Right renal pelvis (tissue), 4 donors: ENCODE results near the gene TMEM179. TPM values are rescaled to one million over a fixed set of nuclear protein-coding genes. Genes with fewer than 3 reads are reported as not detected.
"Not testable (repeated sequence)": the region's sequence is repeated elsewhere in the genome, so short reads cannot be mapped to it uniquely, and the experiment has no call there.

Source experiments
- DNase-seq, 4 donors: peaks; one replicate each; pipeline ENCODE4 v3.0.0-alpha.2; 2013; ENCODE audit warnings: low read depth in 4 of 4, low spot score in 3 of 4, missing footprints in 1 of 4
- polyA plus RNA-seq, 4 donors: library from polyadenylated mRNA; unstranded; fragments of 120-200 nt; gene quantifications; one replicate each; pipeline ENCODE4 v1.2.1, GENCODE V29; 2013; ENCODE audit not compliant: insufficient read length in 4 of 4

TMEM179 gene
- polyA plus RNA-seq, 4 donors, result 0.87 to 1.6 (median 1.2) TPM

GRCh38 chr14:104638927-104639450, 34.4 kb upstream of the TMEM179 start:
- DNase-seq, result no peak

- DNase-seq, result no peak
Measured at GRCh38 chr14:104638190-104638589, 33.6 kb upstream of the TMEM179 start.

GRCh38 chr14:104637546-104638003, 33.0 kb upstream of the TMEM179 start:
- no peak for DNase-seq

- not testable (repeated sequence) for DNase-seq
Measured at GRCh38 chr14:104636846-104637545, 32.4 kb upstream of the TMEM179 start.

GRCh38 chr14:104636131-104636530, 31.6 kb upstream of the TMEM179 start:
- DNase-seq, result no peak

- no peak for DNase-seq
Measured at GRCh38 chr14:104635717-104636116, 31.1 kb upstream of the TMEM179 start.

- DNase-seq, result no peak
Measured at GRCh38 chr14:104634886-104635570, 30.5 kb upstream of the TMEM179 start.

- DNase-seq, result no peak
Measured at GRCh38 chr14:104634138-104634760, 29.7 kb upstream of the TMEM179 start.

- DNase-seq, result no peak
Measured at GRCh38 chr14:104633276-104634137, 28.9 kb upstream of the TMEM179 start.

GRCh38 chr14:104632781-104633180, 28.2 kb upstream of the TMEM179 start:
- no peak for DNase-seq

- no peak for DNase-seq
Measured at GRCh38 chr14:104624939-104625338, 20.4 kb upstream of the TMEM179 start.

GRCh38 chr14:104614126-104614812, 9.7 kb upstream of the TMEM179 start:
- DNase-seq, result no peak

- DNase-seq, result no peak
Measured at GRCh38 chr14:104611881-104612280, 7.3 kb upstream of the TMEM179 start.

GRCh38 chr14:104610749-104611310, 6.3 kb upstream of the TMEM179 start:
- no peak for DNase-seq

- DNase-seq, result no peak
Measured at GRCh38 chr14:104609666-104610065, 5.1 kb upstream of the TMEM179 start.

GRCh38 chr14:104603711-104604401, 716 bp downstream of the TMEM179 start:
- DNase-seq, result no peak

GRCh38 chr14:104602933-104603325, 1.6 kb downstream of the TMEM179 start:
- no peak for DNase-seq

GRCh38 chr14:104602315-104602932, 2.1 kb downstream of the TMEM179 start:
- DNase-seq, result no peak

- DNase-seq, result no peak
Measured at GRCh38 chr14:104601786-104602185, 2.8 kb downstream of the TMEM179 start.
